Left kidney (tissue), 1 donor: ENCODE data around the gene STN1. TPM values are rescaled to one million over a fixed set of nuclear protein-coding genes. Genes with fewer than 3 reads are reported as not detected.

Experiments used
- polyA plus RNA-seq: library from polyadenylated mRNA; unstranded; fragments of 120-200 nt; gene quantifications from one replicate; pipeline ENCODE4 v1.2.1, GENCODE V29; 2013; ENCODE audit not compliant: insufficient read length

Gene STN1
- polyA plus RNA-seq, 1 donor = 24.1 TPM

Other genes starting within 250 kb of the STN1 start
- gene SH3PXD2A, start 62.6 kb downstream of the STN1 start, polyA plus RNA-seq = 32.0 TPM
- gene SLK, start 49.0 kb upstream of the STN1 start, polyA plus RNA-seq = 73.6 TPM
- 0.63 TPM for gene COL17A1, start 167.7 kb upstream of the STN1 start, polyA plus RNA-seq
- gene SFR1, start 204.0 kb upstream of the STN1 start, polyA plus RNA-seq = 11.9 TPM